ENCODE data around the gene NOB1.
"Not testable (repeated sequence)": the region's sequence is repeated elsewhere in the genome, so short reads cannot be mapped to it uniquely, and the experiment has no call there.

Gene NOB1

GRCh38 chr16:69762814-69763598, 8.3 kb upstream of the NOB1 start:
- H3K4me3 ChIP-seq (ENCODE audit: low read length): peak overlapping the region; percentile 96
- DNase-seq (ENCODE audit: low read depth, low spot score): no peak

GRCh38 chr16:69761983-69762813, 7.5 kb upstream of the NOB1 start, which contains the start of gene WWP2:
Gene WWP2, plus strand, starts transcription at chr16:69762332. Its CDS starts 24,679 bp downstream, at chr16:69787011.
- peak; percentile 68 for DNase-seq (ENCODE audit: low read depth, low spot score)
- peak within 1 kb of the TSS; percentile 96 for H3K4me3 ChIP-seq (ENCODE audit: low read length)

- DNase-seq (ENCODE audit: low read depth, low spot score); H3K4me3 ChIP-seq (ENCODE audit: low read length): not testable (repeated sequence)
Observed at GRCh38 chr16:69757375-69757774, 2.6 kb upstream of the NOB1 start.

GRCh38 chr16:69756705-69757104, 2.0 kb upstream of the NOB1 start:
- no peak for DNase-seq (ENCODE audit: low read depth, low spot score)
- H3K4me3 ChIP-seq (ENCODE audit: low read length): no peak overlapping the region

GRCh38 chr16:69754143-69754468, 620 bp downstream of the NOB1 start:
- DNase-seq (ENCODE audit: low read depth, low spot score): no peak
- H3K4me3 ChIP-seq (ENCODE audit: low read length): peak overlapping the region; percentile 99

- H3K4me3 ChIP-seq (ENCODE audit: low read length): no peak overlapping the region
- DNase-seq (ENCODE audit: low read depth, low spot score): no peak
Observed at GRCh38 chr16:69748694-69749345, 5.9 kb downstream of the NOB1 start.

- H3K4me3 ChIP-seq (ENCODE audit: low read length): no peak overlapping the region
- no peak for DNase-seq (ENCODE audit: low read depth, low spot score)
Observed at GRCh38 chr16:69747115-69747514, 7.6 kb downstream of the NOB1 start.

- no peak for DNase-seq (ENCODE audit: low read depth, low spot score)
- no peak overlapping the region for H3K4me3 ChIP-seq (ENCODE audit: low read length)
Observed at GRCh38 chr16:69745959-69746358, 8.8 kb downstream of the NOB1 start.

- no peak for DNase-seq (ENCODE audit: low read depth, low spot score)
- H3K4me3 ChIP-seq (ENCODE audit: low read length): no peak overlapping the region
Observed at GRCh38 chr16:69745232-69745612, 9.5 kb downstream of the NOB1 start.

- DNase-seq (ENCODE audit: low read depth, low spot score): no peak
- no peak overlapping the region for H3K4me3 ChIP-seq (ENCODE audit: low read length)
Observed at GRCh38 chr16:69744363-69745231, 10.1 kb downstream of the NOB1 start.

GRCh38 chr16:69741951-69742904, 12.5 kb downstream of the NOB1 start:
- no peak for DNase-seq (ENCODE audit: low read depth, low spot score)
- H3K4me3 ChIP-seq (ENCODE audit: low read length): no peak overlapping the region

- no peak for DNase-seq (ENCODE audit: low read depth, low spot score)
Observed at GRCh38 chr16:69741519-69741918, 13.2 kb downstream of the NOB1 start.

GRCh38 chr16:69732101-69732500, 22.6 kb downstream of the NOB1 start:
- no peak overlapping the region for H3K4me3 ChIP-seq (ENCODE audit: low read length)
- DNase-seq (ENCODE audit: low read depth, low spot score): no peak

More at GRCh38 chr16:69741519-69741918, 13.2 kb downstream of the NOB1 start:
- H3K4me3 ChIP-seq (ENCODE audit: low read length): no peak overlapping the region

GRCh38 chr16:69731280-69731679, 23.4 kb downstream of the NOB1 start:
- not testable (repeated sequence) for DNase-seq (ENCODE audit: low read depth, low spot score); H3K4me3 ChIP-seq (ENCODE audit: low read length)

- not testable (repeated sequence) for H3K4me3 ChIP-seq (ENCODE audit: low read length); DNase-seq (ENCODE audit: low read depth, low spot score)
Observed at GRCh38 chr16:69729030-69729429, 25.7 kb downstream of the NOB1 start.

- no peak overlapping the region for H3K4me3 ChIP-seq (ENCODE audit: low read length)
- DNase-seq (ENCODE audit: low read depth, low spot score): no peak
Observed at GRCh38 chr16:69727916-69728270, 26.8 kb downstream of the NOB1 start.

- H3K4me3 ChIP-seq (ENCODE audit: low read length): peak within 1 kb of the TSS; percentile 79
- peak; percentile 82 for DNase-seq (ENCODE audit: low read depth, low spot score)
Observed at GRCh38 chr16:69726313-69727060, 28.2 kb downstream of the NOB1 start, which contains the start of gene NQO1. Gene NQO1, minus strand, starts transcription at chr16:69726560. Its CDS starts 121 bp downstream, at chr16:69726439.

All from Jurkat, Clone E6-1 (cell line).